CD4-positive, alpha-beta T cell treated with Interleukin-21 for 1 hour (primary cell): Measurements from ENCODE around the gene DDR2.

Source experiments
- DNase-seq: peaks from one replicate; pipeline ENCODE4 v3.0.0-alpha.2; 2020

DDR2 gene

GRCh38 chr1:162701286-162701685 is 69.0 kb downstream of the DDR2 start:
- DNase-seq: no peak

- DNase-seq: no peak
Measured at GRCh38 chr1:162702628-162703027, 70.4 kb downstream of the DDR2 start.

- DNase-seq: no peak
Measured at GRCh38 chr1:162703708-162704107, 71.4 kb downstream of the DDR2 start.

- no peak for DNase-seq
Measured at GRCh38 chr1:162704673-162705424, 72.6 kb downstream of the DDR2 start.

- DNase-seq: no peak
Measured at GRCh38 chr1:162706003-162706402, 73.7 kb downstream of the DDR2 start.

GRCh38 chr1:162706606-162707005 is 74.3 kb downstream of the DDR2 start:
- DNase-seq: no peak

GRCh38 chr1:162708286-162708685 is 76.0 kb downstream of the DDR2 start:
- DNase-seq: no peak

- no peak for DNase-seq
Measured at GRCh38 chr1:162709132-162709860, 77.0 kb downstream of the DDR2 start.

GRCh38 chr1:162709870-162710269 is 77.6 kb downstream of the DDR2 start:
- DNase-seq: no peak

GRCh38 chr1:162710345-162710744 is 78.1 kb downstream of the DDR2 start:
- DNase-seq: no peak

GRCh38 chr1:162710780-162711465 is 78.7 kb downstream of the DDR2 start:
- no peak for DNase-seq

GRCh38 chr1:162712317-162713029 is 80.2 kb downstream of the DDR2 start:
- DNase-seq: no peak

GRCh38 chr1:162716123-162716522 is 83.9 kb downstream of the DDR2 start:
- no peak for DNase-seq

GRCh38 chr1:162716552-162716951 is 84.3 kb downstream of the DDR2 start:
- no peak for DNase-seq

GRCh38 chr1:162717548-162718184 is 85.4 kb downstream of the DDR2 start:
- no peak for DNase-seq

GRCh38 chr1:162719678-162720077 is 87.4 kb downstream of the DDR2 start:
- no peak for DNase-seq

GRCh38 chr1:162720996-162721395 is 88.7 kb downstream of the DDR2 start:
- no peak for DNase-seq

GRCh38 chr1:162721471-162721870 is 89.2 kb downstream of the DDR2 start:
- no peak for DNase-seq

- no peak for DNase-seq
Measured at GRCh38 chr1:162722036-162722435, 89.8 kb downstream of the DDR2 start.

GRCh38 chr1:162724583-162725120 is 92.4 kb downstream of the DDR2 start:
- DNase-seq: no peak

GRCh38 chr1:162725301-162725837 is 93.1 kb downstream of the DDR2 start:
- DNase-seq: no peak

GRCh38 chr1:162726555-162726954 is 94.3 kb downstream of the DDR2 start:
- no peak for DNase-seq
